Astrocyte of the cerebellum (primary cell): Measurements from ENCODE around the gene C3orf33.

ENCODE experiments used
- DNase-seq: peaks from one replicate; pipeline ENCODE4 v3.0.0-alpha.2; 2011; ENCODE audit warnings: low read depth
- H3K4me3 ChIP-seq: 2 replicates; pipeline ENCODE4 v1.5.1; 2011; ENCODE audit warnings: mild to moderate bottlenecking, low read depth, low read length, moderate library complexity
- CTCF ChIP-seq: IDR thresholded peaks from 2 replicates; pipeline ENCODE4 v1.5.1; 2012; ENCODE audit warnings: low read length, low read depth, moderate library complexity, mild to moderate bottlenecking; ENCODE audit errors: missing control alignments
- in situ Hi-C: cut with HindIII; loops from 2 replicates; pipeline ENCODE4 v1.10.0; 2017; ENCODE audit warnings: low sequenced_read_pairs

Gene C3orf33

GRCh38 chr3:155766206-155766605, 39.9 kb downstream of the C3orf33 start:
- no peak for TF ChIP-seq CTCF
- no peak overlapping the region for H3K4me3 ChIP-seq
- in situ Hi-C loops = no loop called here
- no peak for DNase-seq

GRCh38 chr3:155763870-155764463, 42.1 kb downstream of the C3orf33 start:
- in situ Hi-C loops = no loop called here
- H3K4me3 ChIP-seq = no peak overlapping the region
- TF ChIP-seq CTCF = no peak
- no peak for DNase-seq

- no peak for DNase-seq
- in situ Hi-C loops = no loop called here
- no peak for TF ChIP-seq CTCF
- no peak overlapping the region for H3K4me3 ChIP-seq
Measured at GRCh38 chr3:155760653-155761052, 45.4 kb downstream of the C3orf33 start.

- DNase-seq = no peak
- no peak overlapping the region for H3K4me3 ChIP-seq
- in situ Hi-C loops = no loop called here
- no peak for TF ChIP-seq CTCF
Measured at GRCh38 chr3:155757577-155757976, 48.5 kb downstream of the C3orf33 start.

- peak; percentile 30 for TF ChIP-seq CTCF
- in situ Hi-C loops = no loop called here
- H3K4me3 ChIP-seq = no peak overlapping the region
- DNase-seq = peak; percentile 23
Measured at GRCh38 chr3:155753038-155753639, 52.9 kb downstream of the C3orf33 start.

GRCh38 chr3:155748611-155749365, 57.3 kb downstream of the C3orf33 start:
- no peak for DNase-seq
- no peak for TF ChIP-seq CTCF
- no peak overlapping the region for H3K4me3 ChIP-seq
- in situ Hi-C loops = no loop called here
